Dedifferentiated amniotic fluid mesenchymal stem cell (primary cell): Measurements from ENCODE around the gene PTPRG.

ENCODE experiments used
- DNase-seq: peaks from one replicate; pipeline ENCODE4 v3.0.0-alpha.2; 2016; ENCODE audit errors: extremely low spot score

The PTPRG gene

GRCh38 chr3:61865466-61866152, 304.2 kb downstream of the PTPRG start:
- no peak for DNase-seq

- DNase-seq: no peak
These were observed 304.8 kb downstream of the PTPRG start for GRCh38 chr3:61866153-61866542.

GRCh38 chr3:61866961-61867461, 305.6 kb downstream of the PTPRG start:
- DNase-seq: no peak

GRCh38 chr3:61868499-61868898, 307.1 kb downstream of the PTPRG start:
- DNase-seq: no peak

- DNase-seq: no peak
These were observed 308.0 kb downstream of the PTPRG start for GRCh38 chr3:61869371-61869770.

- no peak for DNase-seq
These were observed 310.3 kb downstream of the PTPRG start for GRCh38 chr3:61871644-61872043.

GRCh38 chr3:61872077-61872706, 310.8 kb downstream of the PTPRG start:
- no peak for DNase-seq

- no peak for DNase-seq
These were observed 313.9 kb downstream of the PTPRG start for GRCh38 chr3:61875046-61875844.

GRCh38 chr3:61875976-61876671, 314.8 kb downstream of the PTPRG start:
- no peak for DNase-seq

GRCh38 chr3:61876797-61877196, 315.4 kb downstream of the PTPRG start:
- DNase-seq: peak; percentile 74

- DNase-seq: peak; percentile 63
These were observed 316.2 kb downstream of the PTPRG start for GRCh38 chr3:61877359-61878138.

- DNase-seq: no peak
These were observed 320.9 kb downstream of the PTPRG start for GRCh38 chr3:61882253-61882652.

- no peak for DNase-seq
These were observed 323.4 kb downstream of the PTPRG start for GRCh38 chr3:61884794-61885193.

- DNase-seq: no peak
These were observed 324.0 kb downstream of the PTPRG start for GRCh38 chr3:61885414-61885813.

GRCh38 chr3:61887206-61887605, 325.8 kb downstream of the PTPRG start:
- no peak for DNase-seq

GRCh38 chr3:61889259-61889658, 327.9 kb downstream of the PTPRG start:
- no peak for DNase-seq

- no peak for DNase-seq
These were observed 328.8 kb downstream of the PTPRG start for GRCh38 chr3:61890167-61890566.

GRCh38 chr3:61890586-61890985, 329.2 kb downstream of the PTPRG start:
- DNase-seq: no peak

- DNase-seq: no peak
These were observed 331.5 kb downstream of the PTPRG start for GRCh38 chr3:61892891-61893290.

GRCh38 chr3:61893840-61894566, 332.6 kb downstream of the PTPRG start:
- DNase-seq: no peak
